ENCODE results near the gene CCDC83. TPM values are rescaled to one million over a fixed set of nuclear protein-coding genes. Genes with fewer than 3 reads are reported as not detected.

The CCDC83 gene
- polyA plus RNA-seq, 3 donors: not detected

GRCh38 chr11:85960678-85961077 is 105.5 kb downstream of the CCDC83 start:
- 100% methylated on average over 1 of the region's 3 CpGs for WGBS (ENCODE audit: insufficient coverage)
- Histone ChIP-seq H3K4me2 (replicated peaks; ENCODE audit: extremely low read depth, low read length, poor library complexity, severe bottlenecking) (no peak overlapping the region), H3K27me3 (ENCODE audit: control insufficient read depth in 2 of 2, insufficient read depth in 2 of 2, low read length in 2 of 2) (no peaks in the 10 kb centered on the region), H4K20me1 (ENCODE audit: insufficient read depth, low read length) (peaks cover 100% of the 10 kb centered on the region), H3K9ac (ENCODE audit: insufficient read depth, low read length, poor library complexity, severe bottlenecking) (no peak overlapping the region), H3K4me1 (ENCODE audit: control insufficient read depth in 1 of 2, insufficient read depth in 2 of 2, low read length in 2 of 2) (no peaks in the 10 kb centered on the region), H3K36me3 (replicated peaks in 1 of 2; ENCODE audit: control insufficient read depth in 1 of 2, insufficient read depth in 2 of 2, low read length in 2 of 2) (peaks cover 98 to 99% of the 10 kb centered on the region in 2 donors), H3K79me2 (ENCODE audit: insufficient read depth, low read length) (peaks cover 51% of the 10 kb centered on the region), H2AFZ (ENCODE audit: insufficient read depth, low read depth, low read length, poor library complexity, severe bottlenecking) (no peak overlapping the region), H3K9me3 (replicated peaks in 1 of 2; ENCODE audit: control insufficient read depth in 1 of 2, insufficient read depth in 1 of 2, low read length in 2 of 2) (no peaks in the 10 kb centered on the region), H3K27ac (ENCODE audit: low read depth in 1 of 2, low read length in 2 of 2) (peak overlapping the region in 1 of 2 donors; percentile 29), H3K4me3 (replicated peaks in 1 of 3; ENCODE audit: low read depth in 2 of 3, low read length in 3 of 3) (no peak overlapping the region)
- no peak for DNase-seq
- no peak for TF ChIP-seq CTCF (IDR thresholded peaks at IDR 0.05)
- H3K27ac Mint-ChIP-seq: peak overlapping the region in 5 of 7 donors; percentile 3 to 80 (median 25)
- no peaks in the 10 kb centered on the region for H3K4me1 Mint-ChIP-seq
- peaks cover 87 to 96% of the 10 kb centered on the region in 2 donors for H3K36me3 Mint-ChIP-seq
- intact Hi-C loops (cut with micrococcal nuclease): loop anchor here in 1 of 2 donors (10.0 kb wide), 1 partner anchor 54 kb away; no protein-coding TSS in a partner anchor
- H3K4me3 Mint-ChIP-seq: no peak overlapping the region
- H3K9me3 Mint-ChIP-seq: peaks cover 0 to 2% (median 0%) of the 10 kb centered on the region in 7 donors
- no peaks in the 10 kb centered on the region for H3K27me3 Mint-ChIP-seq (ENCODE audit: low read depth in 3 of 3)

GRCh38 chr11:85961130-85961529 is 105.9 kb downstream of the CCDC83 start:
- Histone ChIP-seq H3K9me3 (replicated peaks in 1 of 2; ENCODE audit: control insufficient read depth in 1 of 2, insufficient read depth in 1 of 2, low read length in 2 of 2) (no peaks in the 10 kb centered on the region), H4K20me1 (ENCODE audit: insufficient read depth, low read length) (peaks cover 100% of the 10 kb centered on the region), H3K79me2 (ENCODE audit: insufficient read depth, low read length) (peaks cover 56% of the 10 kb centered on the region), H3K27ac (ENCODE audit: low read depth in 1 of 2, low read length in 2 of 2) (peak overlapping the region in 1 of 2 donors; percentile 29), H3K4me3 (replicated peaks in 1 of 3; ENCODE audit: low read depth in 2 of 3, low read length in 3 of 3) (no peak overlapping the region), H3K27me3 (ENCODE audit: control insufficient read depth in 2 of 2, insufficient read depth in 2 of 2, low read length in 2 of 2) (no peaks in the 10 kb centered on the region), H3K4me2 (replicated peaks; ENCODE audit: extremely low read depth, low read length, poor library complexity, severe bottlenecking) (no peak overlapping the region), H3K9ac (ENCODE audit: insufficient read depth, low read length, poor library complexity, severe bottlenecking) (no peak overlapping the region), H3K36me3 (replicated peaks in 1 of 2; ENCODE audit: control insufficient read depth in 1 of 2, insufficient read depth in 2 of 2, low read length in 2 of 2) (peaks cover 97 to 99% of the 10 kb centered on the region in 2 donors), H2AFZ (ENCODE audit: insufficient read depth, low read depth, low read length, poor library complexity, severe bottlenecking) (no peak overlapping the region), H3K4me1 (ENCODE audit: control insufficient read depth in 1 of 2, insufficient read depth in 2 of 2, low read length in 2 of 2) (no peaks in the 10 kb centered on the region)
- Mint-ChIP-seq H3K4me1 (no peaks in the 10 kb centered on the region), H3K4me3 (no peak overlapping the region), H3K9me3 (peaks cover 0 to 2% (median 0%) of the 10 kb centered on the region in 7 donors), H3K27me3 (ENCODE audit: low read depth in 3 of 3) (no peaks in the 10 kb centered on the region), H3K36me3 (peaks cover 86 to 96% of the 10 kb centered on the region in 2 donors), H3K27ac (peak overlapping the region in 2 of 7 donors; percentile 27 to 71)
- intact Hi-C loops (cut with micrococcal nuclease): loop anchor here in 1 of 2 donors (10.0 kb wide), 1 partner anchor 54 kb away; no protein-coding TSS in a partner anchor
- no CpG with 5 or more reads among the region's 6 CpGs for WGBS (ENCODE audit: insufficient coverage)
- no peak for DNase-seq
- no peak for TF ChIP-seq CTCF (IDR thresholded peaks at IDR 0.05)
